Neutrophil (primary cell): ENCODE results near the gene DNM1.
"Not testable (repeated sequence)": the region's sequence is repeated elsewhere in the genome, so short reads cannot be mapped to it uniquely, and the experiment has no call there.

ENCODE experiments used
- H3K27ac ChIP-seq: fragments of 200-600 bp; sonication (generic); 2 replicates; pipeline ENCODE4 v1.5.1; 2016; ENCODE audit warnings: mild to moderate bottlenecking, moderate library complexity
- H3K27me3 ChIP-seq: fragments of 200-600 bp; sonication (generic); 2 replicates; pipeline ENCODE4 v1.6.0; 2016; ENCODE audit warnings: mild to moderate bottlenecking
- H3K36me3 ChIP-seq: fragments of 200-600 bp; sonication (generic); 2 replicates; pipeline ENCODE4 v1.5.1; 2017
- H3K4me1 ChIP-seq, 2 experiments: fragments of 200-600 bp in 1 of 2; sonication (generic) in 1 of 2; 1 replicate in 1 of 2; 2 replicates in 1 of 2; pipeline versions ENCODE4 v1.5.1 to v1.6.1; 2013 to 2016; ENCODE audit warnings: low read depth in 1 of 2, low read length in 1 of 2, mild to moderate bottlenecking in 1 of 2, moderate library complexity in 1 of 2; ENCODE audit not compliant: control insufficient read depth in 1 of 2, insufficient read depth in 1 of 2
- H3K4me3 ChIP-seq, 2 experiments: fragments of 200-600 bp in 1 of 2; sonication (generic) in 1 of 2; 1 replicate in 1 of 2; 2 replicates in 1 of 2; pipeline ENCODE4 v1.5.1; 2013 to 2016; ENCODE audit warnings: low read depth in 1 of 2, low read length in 1 of 2, mild to moderate bottlenecking in 1 of 2, moderate library complexity in 1 of 2
- H3K9me3 ChIP-seq: fragments of 200-600 bp; sonication (generic); 2 replicates; pipeline ENCODE4 v1.5.1; 2016
- TF ChIP-seq, protein P1 (sequence below): fragments of 200-600 bp; sonication (generic); IDR thresholded peaks from 2 replicates; pipeline ENCODE4 v1.5.1; 2016; ENCODE audit warnings: antibody characterized with exemption

Gene DNM1

DNA sequence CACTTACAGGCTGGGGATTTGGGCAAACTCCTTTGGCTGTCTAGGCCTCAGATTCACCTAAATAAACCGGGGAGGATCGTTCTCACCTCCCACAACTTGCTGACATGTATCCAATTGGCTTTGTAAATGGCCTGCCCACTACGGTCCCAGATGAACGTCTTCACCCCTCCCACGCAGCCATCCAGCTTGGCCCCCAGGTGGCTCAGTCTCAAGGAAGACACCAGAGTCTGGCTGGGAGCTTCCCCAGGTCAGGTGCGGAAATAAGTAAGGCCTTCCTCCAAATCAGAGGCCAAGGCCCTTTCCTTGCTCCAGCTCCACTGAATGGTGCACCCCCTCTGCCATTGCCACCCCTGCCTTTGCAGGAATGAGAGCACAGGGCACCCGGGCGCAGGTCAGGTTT is 23.2 kb upstream of the DNM1 start:
- Histone ChIP-seq H3K36me3 (peaks cover 90% of the 10 kb centered on the region), H3K4me3 (no peak overlapping the region), H3K4me1 (no peaks in the 10 kb centered on the region), H3K27me3 (no peaks in the 10 kb centered on the region), H3K9me3 (no peaks in the 10 kb centered on the region), H3K27ac (no peak overlapping the region)
- TF ChIP-seq, protein P1, sequence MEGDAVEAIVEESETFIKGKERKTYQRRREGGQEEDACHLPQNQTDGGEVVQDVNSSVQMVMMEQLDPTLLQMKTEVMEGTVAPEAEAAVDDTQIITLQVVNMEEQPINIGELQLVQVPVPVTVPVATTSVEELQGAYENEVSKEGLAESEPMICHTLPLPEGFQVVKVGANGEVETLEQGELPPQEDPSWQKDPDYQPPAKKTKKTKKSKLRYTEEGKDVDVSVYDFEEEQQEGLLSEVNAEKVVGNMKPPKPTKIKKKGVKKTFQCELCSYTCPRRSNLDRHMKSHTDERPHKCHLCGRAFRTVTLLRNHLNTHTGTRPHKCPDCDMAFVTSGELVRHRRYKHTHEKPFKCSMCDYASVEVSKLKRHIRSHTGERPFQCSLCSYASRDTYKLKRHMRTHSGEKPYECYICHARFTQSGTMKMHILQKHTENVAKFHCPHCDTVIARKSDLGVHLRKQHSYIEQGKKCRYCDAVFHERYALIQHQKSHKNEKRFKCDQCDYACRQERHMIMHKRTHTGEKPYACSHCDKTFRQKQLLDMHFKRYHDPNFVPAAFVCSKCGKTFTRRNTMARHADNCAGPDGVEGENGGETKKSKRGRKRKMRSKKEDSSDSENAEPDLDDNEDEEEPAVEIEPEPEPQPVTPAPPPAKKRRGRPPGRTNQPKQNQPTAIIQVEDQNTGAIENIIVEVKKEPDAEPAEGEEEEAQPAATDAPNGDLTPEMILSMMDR, result no peak

DNA sequence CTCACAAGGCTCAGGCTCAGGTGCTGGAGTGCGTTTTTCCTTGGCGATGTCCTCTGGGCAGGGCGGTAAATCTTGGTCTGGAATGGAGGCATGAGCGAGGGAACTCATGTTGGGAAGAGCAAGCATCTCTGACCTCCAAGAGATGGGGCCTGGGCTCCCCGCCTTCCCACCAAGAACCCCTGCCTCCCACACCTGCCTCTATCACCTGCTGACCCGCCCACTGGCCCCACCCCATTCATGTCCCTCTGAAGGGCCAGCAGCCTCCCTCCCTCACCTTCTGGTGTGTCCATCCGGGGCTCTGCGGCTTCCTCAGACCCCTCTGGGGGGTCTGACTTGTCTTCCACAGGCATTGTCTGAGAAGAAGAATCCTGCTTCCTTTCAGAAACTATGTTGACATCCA is 22.7 kb upstream of the DNM1 start:
- TF ChIP-seq, protein P1, result no peak
- H3K9me3 ChIP-seq, result no peaks in the 10 kb centered on the region
- H3K27me3 ChIP-seq, result no peaks in the 10 kb centered on the region
- no peak overlapping the region for H3K27ac ChIP-seq
- H3K36me3 ChIP-seq, result peaks cover 90% of the 10 kb centered on the region
- no peaks in the 10 kb centered on the region for H3K4me1 ChIP-seq
- H3K4me3 ChIP-seq, result no peak overlapping the region

- not testable (repeated sequence) for H3K4me3 ChIP-seq, H3K4me1 ChIP-seq, H3K27me3 ChIP-seq, H3K27ac ChIP-seq, H3K9me3 ChIP-seq
- H3K36me3 ChIP-seq, result peaks cover 89% of the 10 kb centered on the region
Observed at GRCh38 chr9:128181480-128181879, 21.7 kb upstream of the DNM1 start.

DNA sequence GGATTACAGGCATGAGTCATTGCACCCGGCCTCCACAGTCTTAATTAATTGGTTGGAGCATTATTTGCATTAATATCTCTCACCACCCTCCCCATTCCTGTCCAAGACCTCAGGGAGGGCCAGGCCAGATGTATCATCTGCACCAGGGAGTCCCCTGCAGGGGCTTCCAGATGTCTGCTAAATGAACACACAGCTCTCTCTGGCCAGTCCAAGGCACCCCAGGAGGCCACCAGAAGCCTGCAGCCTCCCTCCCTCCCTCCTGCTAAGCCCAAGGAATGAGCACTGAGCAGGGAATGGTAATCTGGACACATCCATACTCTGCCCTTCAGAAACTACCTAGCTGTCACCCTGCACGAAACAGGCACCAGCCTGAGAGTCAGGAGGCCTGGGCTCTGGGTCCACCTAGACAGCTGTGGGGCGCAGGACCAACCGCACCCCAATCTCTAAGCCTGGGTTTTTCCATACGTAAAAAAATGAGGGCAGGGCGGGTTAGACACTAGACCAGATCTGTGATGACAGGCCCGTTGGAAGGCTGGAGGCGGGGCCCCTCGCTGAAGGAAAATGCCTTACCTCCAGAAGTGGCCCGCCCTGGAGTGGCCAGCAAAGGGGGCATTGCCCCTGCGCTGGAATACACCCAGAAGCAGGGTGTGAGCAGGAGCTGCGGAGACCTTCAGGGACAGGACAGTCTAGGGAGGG is 20.1 kb upstream of the DNM1 start:
- TF ChIP-seq, protein P1, result no peak
- no peak overlapping the region for H3K27ac ChIP-seq
- H3K27me3 ChIP-seq, result no peaks in the 10 kb centered on the region
- no peaks in the 10 kb centered on the region for H3K9me3 ChIP-seq
- no peaks in the 10 kb centered on the region for H3K4me1 ChIP-seq
- no peak overlapping the region for H3K4me3 ChIP-seq
- peaks cover 79% of the 10 kb centered on the region for H3K36me3 ChIP-seq

GRCh38 chr9:128185979-128186965 is 16.9 kb upstream of the DNM1 start:
- H3K9me3 ChIP-seq, result no peaks in the 10 kb centered on the region
- no peak overlapping the region for H3K27ac ChIP-seq
- no peaks in the 10 kb centered on the region for H3K27me3 ChIP-seq
- H3K36me3 ChIP-seq, result peaks cover 52% of the 10 kb centered on the region
- TF ChIP-seq, protein P1, result no peak
- H3K4me3 ChIP-seq, result no peak overlapping the region
- peaks cover 8 to 14% of the 10 kb centered on the region in 2 experiments for H3K4me1 ChIP-seq

GRCh38 chr9:128187361-128187760 is 15.8 kb upstream of the DNM1 start:
- TF ChIP-seq, protein P1, result no peak
- H3K4me3 ChIP-seq, result no peak overlapping the region
- peaks cover 49% of the 10 kb centered on the region for H3K36me3 ChIP-seq
- no peak overlapping the region for H3K27ac ChIP-seq
- H3K27me3 ChIP-seq, result peaks cover 8% of the 10 kb centered on the region
- H3K9me3 ChIP-seq, result no peaks in the 10 kb centered on the region
- peaks cover 18 to 23% of the 10 kb centered on the region in 2 experiments for H3K4me1 ChIP-seq
